Left renal pelvis (tissue), 4 donors: ENCODE measurements around the gene KDM4C. TPM values are rescaled to one million over a fixed set of nuclear protein-coding genes. Genes with fewer than 3 reads are reported as not detected.
"Not testable (repeated sequence)": the region's sequence is repeated elsewhere in the genome, so short reads cannot be mapped to it uniquely, and the experiment has no call there.

Experiments
- DNase-seq, 4 donors: peaks; one replicate each; pipeline ENCODE4 v3.0.0-alpha.2; 2013; ENCODE audit warnings: low read depth in 4 of 4, low spot score in 3 of 4
- polyA plus RNA-seq, 4 donors: library from polyadenylated mRNA; unstranded; fragments of 120-200 nt; gene quantifications; one replicate each; pipeline ENCODE4 v1.2.1, GENCODE V29; 2013; ENCODE audit not compliant: insufficient read length in 4 of 4

The KDM4C gene
- 10 to 100 TPM; 12.5 to 17.5 (median 16.2) TPM for polyA plus RNA-seq

DNA sequence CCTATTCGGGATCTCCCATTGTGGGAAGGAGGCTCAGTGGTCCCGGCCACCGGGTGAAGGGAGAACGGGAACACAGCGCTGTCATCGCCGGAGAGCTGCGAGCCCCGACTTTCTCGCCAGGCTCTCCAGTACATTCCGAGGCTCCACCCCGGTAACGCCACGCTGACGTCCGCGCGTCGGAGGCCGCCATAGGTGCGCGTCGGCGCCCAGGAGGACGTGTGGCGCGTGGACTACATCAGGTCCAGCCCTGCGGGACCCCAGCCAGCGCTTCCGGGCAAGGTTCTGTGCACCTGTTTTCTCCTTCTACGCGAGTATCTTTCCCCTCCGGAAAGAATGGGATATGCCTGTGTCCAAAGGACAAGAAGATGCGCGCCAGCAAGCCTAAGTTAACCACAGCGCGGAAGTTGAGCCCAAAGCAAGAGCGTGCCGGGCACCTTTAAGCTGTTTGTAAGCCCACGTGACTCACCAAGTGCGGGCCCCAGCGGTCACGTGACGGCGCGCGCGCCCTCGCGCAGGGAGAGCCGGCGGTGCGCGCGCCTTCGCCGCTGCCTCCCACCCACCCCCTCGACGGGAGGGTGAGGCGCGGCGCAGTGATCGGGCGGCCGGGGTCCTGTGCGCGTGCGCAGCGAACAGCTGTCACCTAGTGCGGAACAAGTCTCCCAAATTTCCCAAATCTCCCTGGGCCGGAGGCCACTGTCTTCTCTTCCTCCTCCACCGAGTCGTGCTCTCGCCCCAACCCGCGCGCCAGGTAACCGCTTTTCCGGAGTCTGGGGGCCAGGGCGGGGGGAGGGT is at the start of gene KDM4C:
TSS of gene KDM4C (plus strand) at position 518 of the 792 bp plus-strand sequence. CDS start 35,016 bp downstream, outside the sequence.
- peak; percentile 88 to 94 (median 88) for DNase-seq

GRCh38 chr9:6708732-6709131 is 49.0 kb upstream of the KDM4C start:
- DNase-seq, result no peak

DNA sequence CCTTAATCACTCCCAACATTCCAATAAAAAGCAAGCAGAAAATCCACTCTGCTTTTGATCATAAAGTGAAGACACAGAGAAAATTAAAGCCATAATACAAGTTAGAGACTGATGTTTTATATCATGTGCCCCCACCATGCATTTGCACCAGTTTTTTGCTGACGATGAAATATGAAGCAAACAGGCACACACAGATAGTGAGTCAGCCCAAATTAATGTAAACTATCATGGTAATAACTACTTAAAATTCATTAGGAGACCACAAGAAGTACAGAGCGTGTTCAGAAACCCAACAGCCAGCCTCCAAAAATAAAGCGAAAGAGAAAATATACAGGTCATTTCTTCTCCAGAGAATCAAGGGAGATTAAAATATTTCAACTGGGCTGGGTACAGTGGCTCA is 46.4 kb upstream of the KDM4C start:
- DNase-seq, result no peak

- no peak for DNase-seq
Measured at GRCh38 chr9:6712041-6712440, 45.7 kb upstream of the KDM4C start.

GRCh38 chr9:6714176-6714575 is 43.6 kb upstream of the KDM4C start:
- DNase-seq, result no peak

DNA sequence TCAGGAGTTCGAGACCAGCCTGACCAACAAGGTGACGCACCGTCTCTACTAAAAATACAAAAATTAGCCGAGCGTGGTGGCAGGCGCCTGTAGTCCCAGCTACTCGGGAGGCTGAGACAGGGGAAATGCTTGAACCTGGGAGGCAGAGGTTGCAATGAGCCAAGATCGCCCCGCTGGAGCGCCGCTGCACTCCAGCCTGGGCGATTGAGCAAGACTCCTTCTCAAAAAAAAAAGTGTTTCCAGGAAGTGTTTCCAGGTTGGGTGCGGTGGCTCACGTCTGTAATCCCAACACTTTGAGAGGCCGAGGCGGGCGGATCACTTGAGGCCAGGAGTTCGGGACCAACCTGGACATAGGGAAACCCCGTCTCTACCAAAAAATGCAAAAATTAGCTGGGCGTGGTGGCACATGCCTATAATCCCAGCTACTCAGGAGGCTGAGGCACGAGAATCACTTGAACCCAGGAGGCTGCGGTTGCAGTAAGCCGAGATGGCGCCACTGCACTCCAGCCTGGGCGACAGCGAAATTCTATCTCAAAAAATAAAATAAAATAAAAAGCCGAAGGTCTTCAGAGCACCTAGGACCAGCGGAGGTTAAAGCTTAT is 42.5 kb upstream of the KDM4C start:
- DNase-seq, result not testable (repeated sequence)

- peak in 1 of 4 donors; percentile 17 for DNase-seq
Measured at GRCh38 chr9:6715755-6716643, 41.8 kb upstream of the KDM4C start.

- DNase-seq, result no peak
Measured at GRCh38 chr9:6716766-6717165, 41.0 kb upstream of the KDM4C start.

- DNase-seq, result no peak
Measured at GRCh38 chr9:6723881-6724420, 33.8 kb upstream of the KDM4C start.

DNA sequence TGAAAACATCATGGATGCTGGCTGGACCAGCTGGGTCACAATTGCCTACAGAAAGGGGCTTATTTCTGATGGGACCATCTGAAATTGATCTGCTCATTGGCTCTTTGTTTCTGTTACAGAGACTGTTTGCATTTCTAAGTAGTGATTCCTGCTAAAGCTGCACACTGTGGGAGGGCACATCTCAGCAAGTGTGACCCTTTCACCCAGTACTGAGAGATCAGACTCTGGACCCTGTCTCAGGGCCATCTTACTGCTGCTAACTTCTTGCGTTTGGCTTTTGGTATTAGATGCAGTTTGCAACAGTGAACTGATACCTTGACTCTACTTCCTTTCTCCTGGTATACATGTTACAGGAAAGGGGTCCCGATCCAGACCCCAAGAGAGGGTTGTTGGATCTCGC is 24.5 kb upstream of the KDM4C start:
- no peak for DNase-seq

DNA sequence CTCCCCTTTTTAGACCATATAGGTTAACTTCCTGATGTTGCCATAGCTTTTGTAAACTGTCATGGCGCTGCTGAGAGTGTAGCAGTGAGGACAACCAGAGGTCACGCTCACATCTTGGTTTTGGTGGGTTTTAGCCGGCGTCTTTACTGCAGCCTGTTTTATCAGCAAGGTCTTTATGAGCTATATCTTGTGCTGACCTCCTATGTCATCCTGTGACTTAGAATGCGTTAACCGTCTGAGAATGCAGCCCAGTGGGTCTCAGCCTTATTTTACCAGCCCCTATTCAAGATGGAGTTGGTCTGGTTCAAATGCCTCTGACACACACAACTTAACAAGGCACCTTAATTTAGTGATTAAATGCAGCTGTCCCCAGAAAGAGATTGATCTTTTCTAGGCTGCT is 23.9 kb upstream of the KDM4C start:
- DNase-seq, result no peak

- DNase-seq, result no peak
Measured at GRCh38 chr9:6735422-6735821, 22.4 kb upstream of the KDM4C start.

GRCh38 chr9:6739218-6739617 is 18.6 kb upstream of the KDM4C start:
- DNase-seq, result no peak

GRCh38 chr9:6748861-6749260 is 8.9 kb upstream of the KDM4C start:
- DNase-seq, result not testable (repeated sequence)

- not testable (repeated sequence) for DNase-seq
Measured at GRCh38 chr9:6754861-6755260, 2.9 kb upstream of the KDM4C start.

GRCh38 chr9:6757132-6757455 is 679 bp upstream of the KDM4C start:
- DNase-seq, result peak in 1 of 4 donors; percentile 52

GRCh38 chr9:6758248-6758497 is 400 bp downstream of the KDM4C start:
- no peak for DNase-seq

DNA sequence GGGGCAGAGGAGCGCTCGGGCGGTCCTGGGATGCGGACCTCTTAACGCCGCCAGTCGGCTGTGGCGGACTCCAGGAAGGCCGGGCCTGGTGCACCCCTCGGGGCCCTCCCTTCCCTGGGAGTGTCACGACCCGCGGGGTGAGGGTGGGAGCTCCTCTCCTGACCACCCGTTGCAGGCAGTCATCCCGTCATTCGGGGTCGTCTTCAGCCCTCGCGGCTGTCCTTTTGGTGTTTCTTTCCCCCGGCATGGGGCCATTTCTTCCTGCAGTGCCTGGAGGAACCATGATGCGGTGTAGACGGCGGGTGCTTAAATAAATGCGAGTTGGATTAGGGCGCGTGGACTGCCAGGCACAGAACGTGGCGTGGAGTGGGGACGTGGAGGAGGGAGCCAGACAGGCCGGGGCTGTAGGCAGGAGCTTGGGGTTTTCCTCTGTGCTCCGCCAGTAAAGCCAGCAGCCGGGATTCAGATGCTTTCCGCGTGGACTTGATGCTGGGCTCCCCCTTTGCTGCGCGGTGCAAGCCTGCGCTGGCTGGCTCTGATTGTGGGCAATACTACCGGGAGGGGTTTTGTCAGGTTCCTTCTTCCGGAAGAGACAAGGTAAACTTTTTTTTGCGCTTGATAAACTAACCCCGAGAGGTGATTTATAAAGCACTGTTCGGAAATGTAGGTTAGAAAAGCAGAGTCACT is 868 bp downstream of the KDM4C start:
- DNase-seq, result peak; percentile 24 to 48 (median 32)

DNA sequence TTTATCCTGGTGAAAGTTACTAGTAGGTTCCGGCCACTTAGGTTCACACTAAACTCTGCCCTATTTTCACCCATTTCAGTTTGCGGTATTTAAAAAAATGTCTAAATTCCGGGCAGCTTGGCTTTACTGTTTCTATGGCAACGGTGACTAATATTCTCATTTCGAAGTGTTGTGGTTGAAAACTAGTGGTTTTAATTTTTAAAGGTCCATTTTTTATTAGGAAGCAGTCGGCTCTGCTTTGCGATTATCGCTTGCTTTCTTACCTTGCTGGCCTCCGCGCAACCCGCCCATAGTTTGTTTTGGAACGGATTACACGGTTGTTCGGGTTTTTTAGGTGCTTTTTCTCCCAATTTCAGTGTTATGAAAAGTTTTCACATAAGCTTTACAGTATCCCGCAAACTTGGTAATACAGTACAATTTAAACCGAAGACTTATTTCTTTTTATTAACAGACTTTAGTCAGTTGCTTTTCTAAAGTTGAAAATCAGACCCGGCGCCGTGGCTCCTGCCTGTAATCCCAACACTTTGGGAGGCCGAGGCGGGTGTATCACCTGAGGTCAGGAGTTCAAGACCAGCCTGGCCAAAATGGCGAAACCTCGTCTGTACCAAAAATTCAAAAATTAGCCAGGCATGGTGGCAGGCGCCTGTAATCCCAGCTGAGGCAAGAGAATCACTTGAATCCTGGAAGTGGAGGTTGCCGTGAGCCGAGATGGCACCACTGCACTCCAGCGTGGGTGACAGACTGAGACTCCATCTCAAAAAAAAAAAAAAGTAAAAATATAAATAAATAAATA is 1.6 kb downstream of the KDM4C start:
- DNase-seq, result peak; percentile 10 to 29 (median 17)

DNA sequence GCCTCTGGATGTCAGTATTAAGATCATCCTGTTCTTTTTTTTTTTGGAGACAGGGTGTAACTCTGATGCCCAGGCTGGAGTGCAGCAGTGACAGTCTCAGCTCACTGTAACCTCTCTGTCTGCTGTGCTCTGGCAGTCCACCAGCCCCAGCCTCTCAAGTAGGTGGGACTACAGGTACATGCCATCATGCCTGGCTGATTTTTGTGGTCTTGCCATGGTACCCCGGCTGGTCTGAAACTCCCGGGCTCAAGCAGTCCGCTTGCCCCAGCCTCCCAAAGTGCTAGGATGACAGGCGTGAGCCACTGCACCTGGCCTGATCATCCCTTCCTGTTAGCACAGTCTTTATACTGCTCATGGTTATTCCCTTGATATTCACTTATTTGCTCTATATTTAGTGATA is 3.5 kb downstream of the KDM4C start:
- no peak for DNase-seq
